GM23338 (cell line): ENCODE measurements around the gene DOCK6. TPM values are rescaled to one million over a fixed set of nuclear protein-coding genes. Genes with fewer than 3 reads are reported as not detected.
A peak's percentile ranks its signal among the peaks of the same experiment; 100 is the strongest.

Experiments used
- ATAC-seq: fragments of 200-7000 bp; cut with Tn5 transposase; 3 replicates; pipeline ENCODE4 v1.9.1; 2020
- DNase-seq: peaks from one replicate; pipeline ENCODE4 v3.0.0-alpha.2; 2015; ENCODE audit warnings: low spot score
- H2AFZ ChIP-seq: fragments of 200-600 bp; sonication (generic); 2 replicates; pipeline ENCODE4 v1.8.0; 2016; ENCODE audit warnings: antibody characterized with exemption, mild to moderate bottlenecking, moderate library complexity
- H3F3A ChIP-seq: fragments of 200-600 bp; sonication (generic); replicated peaks from 2 replicates; pipeline ENCODE4 v1.8.0; 2017; ENCODE audit warnings: antibody characterized with exemption, mixed run types, low read depth
- H3K27ac ChIP-seq: fragments of 200-600 bp; sonication (generic); 2 replicates; pipeline ENCODE4 v1.6.1; 2016; ENCODE audit warnings: low read depth
- H3K27me3 ChIP-seq: fragments of 200-600 bp; sonication (generic); 2 replicates; pipeline ENCODE4 v1.8.0; 2016; ENCODE audit warnings: mild to moderate bottlenecking, mixed run types, moderate library complexity; ENCODE audit not compliant: insufficient read depth
- H3K36me3 ChIP-seq: fragments of 200-600 bp; sonication (generic); 2 replicates; pipeline ENCODE4 v1.8.0; 2016; ENCODE audit warnings: mild to moderate bottlenecking; ENCODE audit not compliant: insufficient read depth
- H3K4me1 ChIP-seq: fragments of 200-600 bp; sonication (generic); 2 replicates; pipeline ENCODE4 v1.8.0; 2016; ENCODE audit warnings: mild to moderate bottlenecking, moderate library complexity; ENCODE audit not compliant: insufficient read depth
- H3K4me2 ChIP-seq: fragments of 200-600 bp; sonication (generic); 2 replicates; pipeline ENCODE4 v1.7.1; 2017; ENCODE audit warnings: mixed run types
- H3K4me3 ChIP-seq: fragments of 200-600 bp; sonication (generic); 2 replicates; pipeline ENCODE4 v1.6.1; 2016; ENCODE audit warnings: mixed run types
- H3K79me2 ChIP-seq: fragments of 200-600 bp; sonication (generic); replicated peaks from 2 replicates; pipeline ENCODE4 v1.8.0; 2017; ENCODE audit warnings: mild to moderate bottlenecking; ENCODE audit not compliant: insufficient read depth
- H3K9me2 ChIP-seq: fragments of 200-600 bp; sonication (generic); 2 replicates; pipeline ENCODE4 v1.8.0; 2017; ENCODE audit not compliant: insufficient read depth
- H4K20me1 ChIP-seq: fragments of 200-600 bp; sonication (generic); replicated peaks from 2 replicates; pipeline ENCODE4 v1.8.0; 2017; ENCODE audit warnings: mild to moderate bottlenecking; ENCODE audit not compliant: insufficient read depth
- H3K27ac Mint-ChIP-seq: 2 replicates; pipeline ENCODE4 v1.8.0; 2020; ENCODE audit warnings: inconsistent platforms, mild to moderate bottlenecking, moderate library complexity, mixed read lengths
- H3K27me3 Mint-ChIP-seq: 3 replicates; pipeline ENCODE4 v1.8.0; 2022; ENCODE audit warnings: low read depth, mild to moderate bottlenecking, moderate library complexity, mixed read lengths, inconsistent platforms; ENCODE audit not compliant: insufficient read depth, poor library complexity
- H3K36me3 Mint-ChIP-seq: 3 replicates; pipeline ENCODE4 v1.8.0; 2021; ENCODE audit warnings: low read depth, mild to moderate bottlenecking, inconsistent platforms, moderate library complexity, mixed read lengths
- H3K4me1 Mint-ChIP-seq: 3 replicates; pipeline ENCODE4 v1.8.0; 2020; ENCODE audit warnings: mild to moderate bottlenecking, inconsistent platforms, mixed read lengths
- H3K4me3 Mint-ChIP-seq: 3 replicates; pipeline ENCODE4 v1.8.0; 2021; ENCODE audit warnings: moderate library complexity, mild to moderate bottlenecking, inconsistent platforms, mixed read lengths
- H3K9me3 Mint-ChIP-seq: 3 replicates; pipeline ENCODE4 v1.8.0; 2020; ENCODE audit warnings: moderate library complexity, mild to moderate bottlenecking, inconsistent platforms, mixed read lengths
- CREB1 ChIP-seq: fragments of 250-450 bp; sonication (Bioruptor Pico); IDR thresholded peaks from 2 replicates; pipeline ENCODE4 v1.5.0; 2020; ENCODE audit warnings: low read depth, mild to moderate bottlenecking, moderate library complexity
- EZH2 ChIP-seq: fragments of 200-600 bp; sonication (generic); IDR thresholded peaks from one replicate; pipeline ENCODE4 v1.8.0; 2017; ENCODE audit warnings: antibody characterized with exemption, mild to moderate bottlenecking, low read depth; ENCODE audit not compliant: unreplicated experiment
- EZH2phosphoT487 ChIP-seq: fragments of 200-600 bp; sonication (generic); IDR thresholded peaks from one replicate; pipeline ENCODE4 v1.8.1; 2018; ENCODE audit warnings: antibody characterized with exemption; ENCODE audit not compliant: unreplicated experiment
- JUNB ChIP-seq: IDR thresholded peaks from one replicate; pipeline ENCODE4 v1.6.1; 2016; ENCODE audit warnings: antibody characterized with exemption; ENCODE audit not compliant: unreplicated experiment
- NANOG ChIP-seq: IDR thresholded peaks from 2 replicates; pipeline ENCODE4 v1.6.1; 2016; ENCODE audit warnings: antibody characterized with exemption, borderline replicate concordance
- POLR2AphosphoS5 ChIP-seq: IDR thresholded peaks from 2 replicates; pipeline ENCODE4 v1.6.1; 2016; ENCODE audit warnings: antibody characterized with exemption, low read depth
- REST ChIP-seq: IDR thresholded peaks from one replicate; pipeline ENCODE4 v1.6.1; 2018; ENCODE audit warnings: antibody characterized with exemption; ENCODE audit not compliant: unreplicated experiment
- STAT1 ChIP-seq: IDR thresholded peaks from one replicate; pipeline ENCODE4 v1.6.1; 2016; ENCODE audit warnings: antibody characterized with exemption; ENCODE audit not compliant: unreplicated experiment
- ZNF114 ChIP-seq: fragments of 250-450 bp; sonication (Bioruptor Pico); IDR thresholded peaks from 2 replicates; pipeline ENCODE4 v1.5.0; 2020; ENCODE audit warnings: mild to moderate bottlenecking, moderate library complexity
- ZNF331 ChIP-seq: fragments of 250-450 bp; sonication (Bioruptor Pico); IDR thresholded peaks from 2 replicates; pipeline ENCODE4 v1.5.0; 2020; ENCODE audit warnings: low read depth, mild to moderate bottlenecking, moderate library complexity
- polyA plus RNA-seq: library from polyadenylated mRNA; unstranded; fragments of >200 nt; fragmentation: Nextera tagmentation; extraction: Ambion mirVana; gene quantifications from 2 replicates; pipeline ENCODE4 v1.2.1, GENCODE V29; 2016
- total RNA-seq: library from RNA; depleted of rRNA; stranded (reverse); fragments of >200 nt; shearing (Covaris generic); gene quantifications from 2 replicates; pipeline ENCODE4 v1.2.3, GENCODE V29; 2014
- TF ChIP-seq, protein P1 (sequence below), 2 experiments: fragments of 200-600 bp in 1 of 2; sonication (generic) in 1 of 2; conservative IDR thresholded peaks; 2 replicates each; pipeline versions ENCODE4 v1.5.1 to v1.6.1; 2016 to 2017; ENCODE audit warnings: antibody characterized with exemption in 2 of 2, low read depth in 2 of 2, mild to moderate bottlenecking in 2 of 2, moderate library complexity in 1 of 2
- TF ChIP-seq, protein P2 (sequence below): fragments of 250-450 bp; sonication (Bioruptor Pico); IDR thresholded peaks from 2 replicates; pipeline ENCODE4 v1.5.0; 2020; ENCODE audit warnings: mild to moderate bottlenecking, moderate library complexity
- TF ChIP-seq, protein P3 (sequence below): IDR thresholded peaks from 2 replicates; pipeline ENCODE4 v1.6.1; 2016; ENCODE audit warnings: antibody characterized with exemption

DOCK6 gene
- total and polyA plus RNA-seq, 2 experiments from 2014 or later, result 34.6 to 49.0 TPM

GRCh38 chr19:11180346-11180745, 82.0 kb downstream of the DOCK6 start:
- Histone ChIP-seq H3K4me1 (no peaks in the 10 kb centered on the region; the same call in 1 of the 2 replicates), H2AFZ (no peak overlapping the region), H3K36me3 (peaks cover 5% of the 10 kb centered on the region; the same call in 1 of the 2 replicates), H3K27ac (peak overlapping the region; percentile 55; the same call in 1 of the 2 replicates), H3K27me3 (no peaks in the 10 kb centered on the region), H3K4me2 (no peak overlapping the region), H3F3A (0 out of 2 replicates have a peak, but pooled peaks cover 3% of the 10 kb centered on the region), H3K79me2 (no peaks in the 10 kb centered on the region), H3K4me3 (no peak overlapping the region), H3K9me2 (no peaks in the 10 kb centered on the region), H4K20me1 (no peaks in the 10 kb centered on the region; the same call in none of the 2 replicates)
- no peaks in the 10 kb centered on the region for H3K4me1 Mint-ChIP-seq
- H3K36me3 Mint-ChIP-seq, result peaks cover 24% of the 10 kb centered on the region
- no peaks in the 10 kb centered on the region for H3K9me3 Mint-ChIP-seq
- H3K27ac Mint-ChIP-seq, result no peak overlapping the region
- H3K4me3 Mint-ChIP-seq, result no peak overlapping the region
- ATAC-seq (no peak), DNase-seq (no peak)
- H3K27me3 Mint-ChIP-seq, result peaks cover 3% of the 10 kb centered on the region
- TF ChIP-seq EZH2 (no peak), CREB1 (no peak), ZNF331 (CRISPR knock-in tag) (no peak), NANOG (no peak), ZNF114 (no peak), JUNB (no peak), REST (no peak), STAT1 (no peak), EZH2phosphoT487 (no peak), POLR2AphosphoS5 (no peak)
- TF ChIP-seq, protein P1, sequence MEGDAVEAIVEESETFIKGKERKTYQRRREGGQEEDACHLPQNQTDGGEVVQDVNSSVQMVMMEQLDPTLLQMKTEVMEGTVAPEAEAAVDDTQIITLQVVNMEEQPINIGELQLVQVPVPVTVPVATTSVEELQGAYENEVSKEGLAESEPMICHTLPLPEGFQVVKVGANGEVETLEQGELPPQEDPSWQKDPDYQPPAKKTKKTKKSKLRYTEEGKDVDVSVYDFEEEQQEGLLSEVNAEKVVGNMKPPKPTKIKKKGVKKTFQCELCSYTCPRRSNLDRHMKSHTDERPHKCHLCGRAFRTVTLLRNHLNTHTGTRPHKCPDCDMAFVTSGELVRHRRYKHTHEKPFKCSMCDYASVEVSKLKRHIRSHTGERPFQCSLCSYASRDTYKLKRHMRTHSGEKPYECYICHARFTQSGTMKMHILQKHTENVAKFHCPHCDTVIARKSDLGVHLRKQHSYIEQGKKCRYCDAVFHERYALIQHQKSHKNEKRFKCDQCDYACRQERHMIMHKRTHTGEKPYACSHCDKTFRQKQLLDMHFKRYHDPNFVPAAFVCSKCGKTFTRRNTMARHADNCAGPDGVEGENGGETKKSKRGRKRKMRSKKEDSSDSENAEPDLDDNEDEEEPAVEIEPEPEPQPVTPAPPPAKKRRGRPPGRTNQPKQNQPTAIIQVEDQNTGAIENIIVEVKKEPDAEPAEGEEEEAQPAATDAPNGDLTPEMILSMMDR (conservative IDR thresholded peaks at IDR 0.05; ENCODE audit: low read depth in 2 of 2), result no peak
- TF ChIP-seq, protein P2, sequence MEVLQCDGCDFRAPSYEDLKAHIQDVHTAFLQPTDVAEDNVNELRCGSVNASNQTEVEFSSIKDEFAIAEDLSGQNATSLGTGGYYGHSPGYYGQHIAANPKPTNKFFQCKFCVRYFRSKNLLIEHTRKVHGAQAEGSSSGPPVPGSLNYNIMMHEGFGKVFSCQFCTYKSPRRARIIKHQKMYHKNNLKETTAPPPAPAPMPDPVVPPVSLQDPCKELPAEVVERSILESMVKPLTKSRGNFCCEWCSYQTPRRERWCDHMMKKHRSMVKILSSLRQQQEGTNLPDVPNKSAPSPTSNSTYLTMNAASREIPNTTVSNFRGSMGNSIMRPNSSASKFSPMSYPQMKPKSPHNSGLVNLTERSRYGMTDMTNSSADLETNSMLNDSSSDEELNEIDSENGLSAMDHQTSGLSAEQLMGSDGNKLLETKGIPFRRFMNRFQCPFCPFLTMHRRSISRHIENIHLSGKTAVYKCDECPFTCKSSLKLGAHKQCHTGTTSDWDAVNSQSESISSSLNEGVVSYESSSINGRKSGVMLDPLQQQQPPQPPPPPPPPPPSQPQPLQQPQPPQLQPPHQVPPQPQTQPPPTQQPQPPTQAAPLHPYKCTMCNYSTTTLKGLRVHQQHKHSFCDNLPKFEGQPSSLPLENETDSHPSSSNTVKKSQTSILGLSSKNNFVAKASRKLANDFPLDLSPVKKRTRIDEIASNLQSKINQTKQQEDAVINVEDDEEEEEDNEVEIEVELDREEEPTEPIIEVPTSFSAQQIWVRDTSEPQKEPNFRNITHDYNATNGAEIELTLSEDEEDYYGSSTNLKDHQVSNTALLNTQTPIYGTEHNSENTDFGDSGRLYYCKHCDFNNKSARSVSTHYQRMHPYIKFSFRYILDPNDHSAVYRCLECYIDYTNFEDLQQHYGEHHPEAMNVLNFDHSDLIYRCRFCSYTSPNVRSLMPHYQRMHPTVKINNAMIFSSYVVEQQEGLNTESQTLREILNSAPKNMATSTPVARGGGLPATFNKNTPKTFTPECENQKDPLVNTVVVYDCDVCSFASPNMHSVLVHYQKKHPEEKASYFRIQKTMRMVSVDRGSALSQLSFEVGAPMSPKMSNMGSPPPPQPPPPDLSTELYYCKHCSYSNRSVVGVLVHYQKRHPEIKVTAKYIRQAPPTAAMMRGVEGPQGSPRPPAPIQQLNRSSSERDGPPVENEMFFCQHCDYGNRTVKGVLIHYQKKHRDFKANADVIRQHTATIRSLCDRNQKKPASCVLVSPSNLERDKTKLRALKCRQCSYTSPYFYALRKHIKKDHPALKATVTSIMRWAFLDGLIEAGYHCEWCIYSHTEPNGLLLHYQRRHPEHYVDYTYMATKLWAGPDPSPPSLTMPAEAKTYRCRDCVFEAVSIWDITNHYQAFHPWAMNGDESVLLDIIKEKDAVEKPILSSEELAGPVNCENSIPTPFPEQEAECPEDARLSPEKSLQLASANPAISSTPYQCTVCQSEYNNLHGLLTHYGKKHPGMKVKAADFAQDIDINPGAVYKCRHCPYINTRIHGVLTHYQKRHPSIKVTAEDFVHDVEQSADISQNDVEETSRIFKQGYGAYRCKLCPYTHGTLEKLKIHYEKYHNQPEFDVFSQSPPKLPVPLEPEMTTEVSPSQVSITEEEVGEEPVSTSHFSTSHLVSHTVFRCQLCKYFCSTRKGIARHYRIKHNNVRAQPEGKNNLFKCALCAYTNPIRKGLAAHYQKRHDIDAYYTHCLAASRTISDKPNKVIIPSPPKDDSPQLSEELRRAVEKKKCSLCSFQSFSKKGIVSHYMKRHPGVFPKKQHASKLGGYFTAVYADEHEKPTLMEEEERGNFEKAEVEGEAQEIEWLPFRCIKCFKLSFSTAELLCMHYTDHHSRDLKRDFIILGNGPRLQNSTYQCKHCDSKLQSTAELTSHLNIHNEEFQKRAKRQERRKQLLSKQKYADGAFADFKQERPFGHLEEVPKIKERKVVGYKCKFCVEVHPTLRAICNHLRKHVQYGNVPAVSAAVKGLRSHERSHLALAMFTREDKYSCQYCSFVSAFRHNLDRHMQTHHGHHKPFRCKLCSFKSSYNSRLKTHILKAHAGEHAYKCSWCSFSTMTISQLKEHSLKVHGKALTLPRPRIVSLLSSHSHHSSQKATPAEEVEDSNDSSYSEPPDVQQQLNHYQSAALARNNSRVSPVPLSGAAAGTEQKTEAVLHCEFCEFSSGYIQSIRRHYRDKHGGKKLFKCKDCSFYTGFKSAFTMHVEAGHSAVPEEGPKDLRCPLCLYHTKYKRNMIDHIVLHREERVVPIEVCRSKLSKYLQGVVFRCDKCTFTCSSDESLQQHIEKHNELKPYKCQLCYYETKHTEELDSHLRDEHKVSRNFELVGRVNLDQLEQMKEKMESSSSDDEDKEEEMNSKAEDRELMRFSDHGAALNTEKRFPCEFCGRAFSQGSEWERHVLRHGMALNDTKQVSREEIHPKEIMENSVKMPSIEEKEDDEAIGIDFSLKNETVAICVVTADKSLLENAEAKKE, result no peak
- TF ChIP-seq, protein P3, sequence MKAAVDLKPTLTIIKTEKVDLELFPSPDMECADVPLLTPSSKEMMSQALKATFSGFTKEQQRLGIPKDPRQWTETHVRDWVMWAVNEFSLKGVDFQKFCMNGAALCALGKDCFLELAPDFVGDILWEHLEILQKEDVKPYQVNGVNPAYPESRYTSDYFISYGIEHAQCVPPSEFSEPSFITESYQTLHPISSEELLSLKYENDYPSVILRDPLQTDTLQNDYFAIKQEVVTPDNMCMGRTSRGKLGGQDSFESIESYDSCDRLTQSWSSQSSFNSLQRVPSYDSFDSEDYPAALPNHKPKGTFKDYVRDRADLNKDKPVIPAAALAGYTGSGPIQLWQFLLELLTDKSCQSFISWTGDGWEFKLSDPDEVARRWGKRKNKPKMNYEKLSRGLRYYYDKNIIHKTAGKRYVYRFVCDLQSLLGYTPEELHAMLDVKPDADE, result no peak
